Stimulated activated naive CD8-positive, alpha-beta T cell treated with anti-CD3 and anti-CD28 coated beads, Interleukin-15, Interleukin-2, amounts not matched to agents 100 U/mL and 50 U/mL, for 24 hours (primary cell): ENCODE results near the gene C1orf210.

Source experiments
- ATAC-seq: fragments of 150-1000 bp; cut with Tn5 transposase; one replicate; pipeline ENCODE4 v1.10.0; 2021
- DNase-seq: peaks from one replicate; pipeline ENCODE4 v3.0.0; 2021

Gene C1orf210

DNA sequence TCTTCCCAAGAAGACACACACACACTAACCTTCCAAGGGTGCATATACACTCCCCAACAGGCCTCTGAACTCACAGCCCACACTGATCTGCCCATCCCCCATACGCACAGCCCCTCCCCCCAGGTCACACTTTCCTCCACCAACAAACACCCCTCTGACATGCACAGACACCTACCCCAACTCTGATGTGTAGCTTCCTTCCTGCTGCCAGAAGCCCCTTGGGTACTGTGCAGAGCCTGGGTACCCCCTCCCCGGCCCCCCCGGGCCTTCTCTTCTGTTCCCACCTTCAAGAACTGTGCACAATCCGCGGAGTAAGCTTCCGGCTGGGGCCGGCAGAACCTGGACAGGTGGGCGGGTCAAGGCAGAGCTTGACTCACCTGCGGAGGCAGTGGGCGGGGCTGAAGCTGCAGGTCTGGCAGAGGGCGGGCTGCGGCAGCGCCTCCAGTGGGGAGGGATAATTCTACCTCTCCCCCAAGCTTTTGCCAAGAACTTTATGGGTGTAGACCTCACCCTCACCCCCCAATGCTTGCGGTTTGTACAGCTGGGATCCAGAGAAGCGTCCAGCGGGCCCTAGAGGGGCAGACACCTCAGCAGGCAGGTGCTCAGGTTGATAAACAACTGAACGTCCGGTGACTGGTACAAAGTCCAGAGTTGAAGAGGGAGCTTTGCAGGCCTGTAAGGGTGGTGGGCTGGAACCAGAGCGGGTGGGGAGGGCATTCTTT lies at the start of gene C1orf210:
C1orf210 (minus strand) TSS at position 313 of the 722 bp plus-strand sequence. CDS start 2,311 bp downstream, outside the sequence.
- ATAC-seq (no peak), DNase-seq (no peak)

DNA sequence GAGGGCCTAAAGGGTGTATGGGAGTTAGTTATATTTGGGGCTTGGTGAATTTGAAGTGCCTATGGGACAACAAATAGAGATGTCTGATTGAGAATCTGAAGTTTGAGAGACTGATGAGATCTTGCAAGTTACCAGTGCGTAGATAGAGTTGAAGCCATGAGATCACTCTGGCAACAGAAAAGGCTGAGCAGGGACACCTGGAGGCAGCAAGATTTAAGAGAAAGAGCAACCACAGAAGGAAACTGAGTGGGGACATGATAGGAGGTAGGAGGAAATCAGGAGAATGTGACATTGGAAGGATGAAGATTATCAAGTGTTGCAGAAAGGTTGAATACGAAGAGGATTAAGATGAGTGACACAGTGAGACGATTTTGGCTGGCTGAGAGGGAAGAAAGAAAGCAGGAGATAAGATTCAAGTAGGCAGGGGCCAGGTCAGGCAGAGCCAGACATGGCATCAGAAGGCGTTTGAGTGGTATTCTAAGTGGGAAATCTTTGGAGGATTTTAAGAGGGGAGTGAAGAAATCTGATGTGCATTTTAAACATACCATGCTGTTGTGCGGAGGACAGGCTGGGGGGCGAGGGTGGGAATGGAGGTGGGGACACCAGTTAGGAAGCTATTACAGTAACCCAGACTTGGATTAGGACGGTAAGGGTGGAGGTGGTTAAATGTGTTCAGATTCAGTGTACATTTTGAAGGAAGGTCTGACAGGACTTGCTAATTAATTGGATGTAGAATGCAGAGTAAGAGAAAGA lies 49.2 kb upstream of the C1orf210 start:
- ATAC-seq (no peak), DNase-seq (no peak)

DNA sequence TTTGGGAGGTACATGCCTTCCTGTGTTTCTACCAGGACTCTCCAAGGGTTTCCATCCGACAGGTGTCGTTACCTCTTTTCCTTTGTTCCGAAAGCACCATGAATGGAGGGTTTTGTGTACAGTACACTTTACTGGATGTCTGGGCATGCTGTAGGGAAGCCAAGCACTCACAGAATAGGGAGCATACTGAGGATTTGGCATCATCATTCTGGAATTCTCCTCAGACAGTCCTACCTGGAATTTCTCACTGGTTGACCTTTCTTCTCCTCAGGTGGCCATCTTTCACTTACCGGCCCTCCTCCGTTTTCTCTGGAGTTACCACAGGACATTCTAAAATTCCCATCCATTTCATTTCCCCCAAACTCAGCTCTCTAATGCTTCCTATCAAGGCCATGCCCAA lies 46.3 kb upstream of the C1orf210 start:
- ATAC-seq = no peak

DNA sequence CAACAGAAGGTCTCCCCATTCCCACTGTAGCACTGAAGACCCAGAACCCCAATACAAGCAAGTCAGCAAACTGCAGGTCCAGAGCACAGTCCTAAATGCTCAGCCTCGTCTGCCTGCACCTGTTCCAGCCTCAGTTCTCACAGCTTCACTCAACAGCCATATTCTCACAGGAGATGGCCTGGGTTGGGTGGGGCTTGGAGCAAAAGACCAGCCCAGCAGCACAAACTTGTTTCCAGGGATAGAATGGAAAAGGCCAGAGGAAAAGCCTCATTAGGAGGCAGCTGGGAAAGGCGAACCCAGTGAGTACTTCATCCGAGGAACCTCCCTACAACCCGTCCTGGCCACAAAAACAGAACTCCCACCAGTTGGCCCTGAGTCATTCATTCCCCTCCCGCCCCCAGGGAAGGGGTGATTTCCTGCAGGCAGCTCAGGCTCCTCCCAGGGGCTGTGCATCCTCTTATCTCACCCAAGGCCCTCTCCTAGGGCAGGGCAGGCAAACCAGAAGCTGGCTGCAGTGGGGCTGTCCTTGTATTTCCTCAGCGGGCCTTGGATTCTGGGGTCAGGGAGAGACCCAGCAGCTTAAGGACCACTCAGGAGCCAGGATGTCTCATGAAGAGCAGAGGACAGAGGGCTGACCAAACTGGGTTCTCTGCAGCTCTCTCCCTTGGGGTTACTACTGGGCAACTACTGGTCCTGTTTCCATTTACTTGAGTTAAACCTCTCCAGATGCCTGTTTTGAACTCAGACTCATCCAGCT lies 44.8 kb upstream of the C1orf210 start:
- peak; percentile 80 for DNase-seq

More for the DNA sequence above, 46.3 kb upstream of the C1orf210 start:
- DNase-seq = no peak

DNA sequence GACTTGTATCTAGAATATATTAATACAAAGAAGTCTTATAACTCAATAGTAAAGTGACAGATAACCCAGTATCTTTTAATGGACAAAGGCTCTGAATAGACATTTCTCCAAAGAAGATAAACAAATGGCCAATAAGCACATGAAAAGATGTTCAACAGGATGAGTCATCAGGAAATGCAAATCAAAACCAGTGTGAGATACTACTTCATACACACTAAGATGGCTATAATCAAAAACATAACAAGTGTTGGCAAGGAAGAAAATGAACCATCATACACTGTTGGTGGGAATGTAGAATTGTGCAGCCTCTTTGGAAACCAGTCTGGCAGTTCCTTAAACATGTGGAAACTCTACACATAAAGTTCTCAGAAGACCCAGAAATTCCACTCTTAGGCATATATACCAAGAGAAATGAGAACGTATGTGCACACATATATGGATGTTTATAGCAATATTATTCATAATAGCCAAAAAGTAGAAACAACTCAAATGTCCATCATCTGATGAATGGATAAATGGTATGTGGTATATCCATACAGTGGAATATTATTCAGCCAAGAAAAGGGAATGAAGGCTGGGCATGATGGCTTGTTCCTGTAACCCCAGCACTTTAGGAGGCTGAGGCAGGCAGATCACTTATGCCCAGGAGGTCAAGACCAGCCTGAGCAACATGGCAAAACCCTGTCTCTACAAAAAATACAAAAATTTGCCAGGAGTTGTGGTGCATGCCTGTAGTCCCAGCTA lies 42.3 kb upstream of the C1orf210 start:
- ATAC-seq (no peak), DNase-seq (no peak)

More for the DNA sequence above, 44.8 kb upstream of the C1orf210 start:
- peak; percentile 98 for ATAC-seq

DNA sequence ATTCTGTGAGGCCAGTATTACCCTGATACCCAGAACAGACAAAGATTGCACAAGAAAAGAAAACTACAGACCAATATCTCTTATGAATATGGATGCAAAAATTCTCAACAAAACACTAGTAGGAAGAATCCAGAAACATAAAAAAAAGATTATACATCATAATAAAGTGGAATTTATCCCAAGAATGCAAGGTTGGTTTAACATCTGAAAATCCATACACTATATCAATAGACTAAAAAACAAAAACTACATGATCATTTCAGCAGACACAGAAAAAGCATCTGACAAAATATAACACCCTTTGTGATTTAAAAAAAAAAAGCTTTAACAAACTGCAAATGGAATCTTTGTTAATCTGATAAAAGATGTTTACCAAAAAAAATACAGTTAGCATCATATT lies 40.0 kb upstream of the C1orf210 start:
- no peak for DNase-seq
- ATAC-seq = no peak

DNA sequence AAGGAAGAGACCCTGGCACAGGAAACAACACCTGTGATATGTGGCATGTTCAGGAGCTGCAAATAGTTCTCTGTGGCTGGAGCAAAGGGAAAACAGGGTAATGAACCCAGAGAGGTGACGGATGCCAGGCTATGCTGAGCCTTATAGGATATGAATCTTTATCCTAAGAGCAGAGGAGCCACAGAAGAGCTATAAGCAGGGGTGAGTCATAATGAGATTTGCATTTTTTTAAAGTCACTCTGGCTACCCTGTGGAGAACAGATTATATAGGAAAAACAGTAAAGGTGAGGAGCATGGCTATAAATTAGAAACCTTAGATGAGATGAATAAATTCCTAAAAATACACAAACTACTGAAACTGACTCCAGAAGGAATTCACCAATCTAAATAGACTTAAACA lies 39.4 kb upstream of the C1orf210 start:
- ATAC-seq = no peak

DNA sequence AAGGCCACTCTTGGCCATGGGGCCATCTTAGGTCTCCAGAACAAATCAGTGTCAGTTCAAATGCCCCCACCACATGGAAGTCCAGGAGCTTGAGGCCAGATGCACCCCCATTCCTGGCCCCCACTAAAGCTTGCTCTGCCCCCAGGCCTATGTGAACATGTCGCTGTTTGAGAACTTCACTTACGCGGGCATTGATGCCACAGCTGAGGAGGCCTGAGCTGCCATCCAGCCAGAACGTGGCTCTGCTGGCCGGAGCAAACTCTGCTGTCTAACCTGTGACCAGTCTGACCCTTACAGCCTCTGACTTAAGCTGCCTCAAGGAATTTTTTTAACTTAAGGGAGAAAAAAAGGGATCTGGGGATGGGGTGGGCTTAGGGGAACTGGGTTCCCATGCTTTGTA lies 37.1 kb upstream of the C1orf210 start:
- ATAC-seq (no peak), DNase-seq (no peak)

More for the DNA sequence above, 39.4 kb upstream of the C1orf210 start:
- no peak for DNase-seq

DNA sequence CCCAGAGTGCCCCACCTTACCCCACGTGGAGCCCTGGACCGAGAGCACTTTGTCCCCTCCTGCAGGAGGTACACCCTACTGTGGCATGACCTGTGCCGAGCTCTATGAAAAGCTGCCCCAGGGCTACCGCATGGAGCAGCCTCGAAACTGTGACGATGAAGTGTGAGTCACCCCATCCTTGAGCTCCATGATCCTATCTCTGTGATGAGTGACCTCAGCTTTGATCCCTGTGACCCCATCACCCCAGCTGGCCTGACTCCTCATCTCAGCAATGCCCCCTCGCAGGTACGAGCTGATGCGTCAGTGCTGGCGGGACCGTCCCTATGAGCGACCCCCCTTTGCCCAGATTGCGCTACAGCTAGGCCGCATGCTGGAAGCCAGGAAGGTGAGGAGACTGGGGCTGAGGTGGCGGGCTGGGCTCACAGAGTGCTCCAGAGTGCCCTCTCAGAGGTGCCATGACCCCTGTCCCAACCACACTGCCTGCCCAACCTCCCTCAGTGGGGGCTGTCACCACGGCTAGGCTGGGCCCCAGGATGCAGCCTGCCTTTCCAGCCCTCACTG lies 36.0 kb upstream of the C1orf210 start:
- ATAC-seq (no peak), DNase-seq (no peak)

DNA sequence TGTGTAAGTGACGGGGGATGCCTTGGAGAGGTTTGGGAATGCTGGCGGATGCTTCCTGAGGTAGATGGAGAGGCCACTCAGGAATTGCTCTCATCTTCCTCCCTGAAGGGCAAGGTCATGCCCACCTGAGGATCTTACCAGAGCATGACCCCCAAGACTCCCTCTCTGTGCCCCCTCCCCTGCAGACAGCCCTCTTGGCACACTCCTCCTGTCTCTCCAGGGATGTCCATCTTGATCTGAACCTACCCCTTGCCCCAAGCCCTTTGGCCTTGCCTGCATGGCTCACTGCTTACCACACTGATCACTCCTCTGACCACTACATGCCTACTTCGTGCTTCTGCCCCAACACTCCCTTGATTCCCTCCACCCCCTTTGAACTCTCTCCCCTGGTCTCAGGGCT lies 34.4 kb upstream of the C1orf210 start:
- no peak for DNase-seq
- ATAC-seq = no peak

DNA sequence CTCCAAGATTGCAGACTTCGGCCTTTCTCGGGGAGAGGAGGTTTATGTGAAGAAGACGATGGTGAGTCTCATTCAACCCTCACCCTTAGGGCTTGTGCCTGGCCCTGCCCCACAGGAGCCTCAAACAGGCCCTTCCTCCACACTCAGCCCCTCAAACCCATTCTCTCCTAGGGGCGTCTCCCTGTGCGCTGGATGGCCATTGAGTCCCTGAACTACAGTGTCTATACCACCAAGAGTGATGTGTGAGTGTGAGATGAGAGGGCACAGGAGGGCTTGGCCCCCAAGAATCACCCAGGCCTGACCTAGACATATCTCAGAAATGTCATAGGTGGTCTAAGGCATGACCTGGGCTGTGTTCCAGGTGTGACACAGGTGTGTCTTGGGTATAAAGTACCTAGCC lies 33.9 kb upstream of the C1orf210 start:
- DNase-seq (no peak), ATAC-seq (no peak)

DNA sequence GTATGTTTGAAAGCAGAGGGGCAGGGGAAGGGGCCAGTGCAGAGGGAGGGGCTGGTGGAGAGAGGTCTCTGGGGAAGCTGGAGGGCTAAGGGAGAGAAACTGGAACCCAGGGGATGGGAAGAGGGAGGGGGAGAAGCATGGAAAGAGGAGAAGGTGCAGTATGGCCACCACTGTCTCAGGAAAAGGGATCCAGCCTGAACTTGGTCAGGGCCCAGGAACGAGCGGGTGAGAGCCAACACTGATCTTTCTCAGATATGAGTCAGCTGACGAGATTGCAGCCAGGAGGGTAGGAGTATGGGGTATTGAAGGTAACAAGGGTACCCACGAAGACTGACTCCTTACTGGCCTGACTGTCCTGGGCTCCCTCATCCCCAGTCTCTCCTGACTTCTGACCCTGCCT lies 33.5 kb upstream of the C1orf210 start:
- DNase-seq (no peak), ATAC-seq (no peak)

DNA sequence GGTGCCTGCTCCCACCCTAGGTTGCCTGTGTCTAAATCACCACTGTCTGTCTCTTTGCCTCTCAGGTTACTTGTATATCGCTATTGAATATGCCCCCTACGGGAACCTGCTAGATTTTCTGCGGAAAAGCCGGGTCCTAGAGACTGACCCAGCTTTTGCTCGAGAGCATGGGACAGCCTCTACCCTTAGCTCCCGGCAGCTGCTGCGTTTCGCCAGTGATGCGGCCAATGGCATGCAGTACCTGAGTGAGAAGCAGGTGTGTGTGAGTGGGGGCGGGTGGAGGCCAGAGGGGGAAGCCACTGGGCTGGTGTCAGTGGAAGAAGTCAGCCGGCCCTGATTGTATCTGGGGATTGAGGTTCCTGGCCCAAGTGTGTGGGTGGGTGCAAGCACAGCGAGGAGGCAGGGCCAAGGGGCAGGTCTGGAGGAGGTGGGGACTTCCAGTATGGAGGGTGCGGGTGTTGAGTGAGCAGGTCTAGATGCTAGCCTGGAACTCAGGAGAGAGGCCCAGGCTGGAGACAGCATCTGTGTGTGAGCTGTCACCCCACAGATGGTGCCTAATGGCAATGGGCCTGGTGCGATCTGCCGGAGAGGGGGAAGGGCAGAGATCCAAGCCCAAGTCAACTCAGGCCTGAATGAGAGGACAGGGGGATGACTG lies 32.6 kb upstream of the C1orf210 start:
- DNase-seq (no peak), ATAC-seq (peak; percentile 37)

DNA sequence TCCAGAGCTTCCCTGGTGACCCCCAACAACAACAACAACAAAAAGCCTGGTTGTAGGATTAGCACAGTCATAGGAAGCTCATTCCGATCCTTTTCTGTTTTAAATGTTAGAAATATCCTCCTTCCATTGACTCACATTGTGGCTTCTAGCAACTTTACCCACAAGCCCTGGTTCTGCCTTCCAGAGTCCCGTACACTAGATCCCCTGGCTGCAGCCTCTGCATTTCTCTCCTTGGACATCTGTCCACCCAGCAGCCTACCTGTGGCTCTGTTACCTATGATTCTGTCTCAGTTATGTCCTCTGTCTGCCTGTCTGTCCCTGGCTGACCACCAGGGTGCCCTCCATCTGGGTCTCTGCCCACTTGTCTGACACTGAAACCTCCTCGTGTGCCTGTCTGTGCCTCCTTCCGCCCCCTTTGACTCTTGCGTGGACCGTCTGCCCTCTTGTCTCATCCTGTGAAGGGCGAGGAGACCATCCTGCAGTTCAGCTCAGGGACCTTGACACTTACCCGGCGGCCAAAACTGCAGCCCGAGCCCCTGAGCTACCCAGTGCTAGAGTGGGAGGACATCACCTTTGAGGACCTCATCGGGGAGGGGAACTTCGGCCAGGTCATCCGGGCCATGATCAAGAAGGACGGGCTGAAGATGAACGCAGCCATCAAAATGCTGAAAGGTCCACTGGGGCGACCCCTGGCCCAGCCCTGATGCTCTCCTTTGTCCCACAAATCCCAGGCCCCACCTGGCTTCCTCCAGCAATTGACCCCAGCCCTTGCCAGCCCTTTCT lies 31.5 kb upstream of the C1orf210 start:
- ATAC-seq = no peak
- no peak for DNase-seq

DNA sequence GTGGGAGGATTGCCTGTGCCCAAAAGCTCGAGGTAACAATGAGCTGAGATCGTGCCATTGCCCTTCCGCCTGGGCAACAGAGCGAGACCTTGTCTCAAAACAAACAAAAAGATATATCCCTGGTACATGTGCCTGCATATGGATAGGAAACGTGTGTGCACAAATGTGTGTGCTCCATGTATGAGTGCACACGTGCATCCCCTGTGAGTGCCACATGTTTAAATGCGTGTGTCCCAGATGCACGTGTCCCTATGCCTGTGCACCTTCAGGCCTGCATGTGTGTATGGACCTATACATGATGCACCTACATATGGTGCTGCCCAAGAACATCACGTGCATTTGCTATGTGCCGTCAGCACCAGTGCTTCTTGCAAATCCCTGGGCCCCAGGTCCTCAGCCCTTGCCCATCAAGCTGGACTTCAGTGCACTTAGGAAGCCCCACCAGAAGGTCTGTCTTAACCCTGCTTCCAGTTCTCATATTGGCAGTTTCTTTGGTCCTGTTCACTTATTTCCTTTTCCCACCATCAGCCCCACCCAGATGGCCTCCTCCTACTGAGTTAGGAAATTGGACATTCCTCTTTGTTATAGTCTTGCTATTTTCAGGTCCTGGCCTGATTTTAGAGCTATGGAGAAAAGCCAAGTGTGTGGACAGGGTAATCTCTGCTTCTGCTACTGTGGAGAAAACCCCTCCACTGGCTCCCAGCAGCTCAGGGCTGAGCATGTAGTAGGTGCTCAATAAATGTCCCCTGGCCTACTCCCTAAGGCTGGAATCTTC lies 30.8 kb upstream of the C1orf210 start:
- ATAC-seq = no peak
- DNase-seq = no peak

DNA sequence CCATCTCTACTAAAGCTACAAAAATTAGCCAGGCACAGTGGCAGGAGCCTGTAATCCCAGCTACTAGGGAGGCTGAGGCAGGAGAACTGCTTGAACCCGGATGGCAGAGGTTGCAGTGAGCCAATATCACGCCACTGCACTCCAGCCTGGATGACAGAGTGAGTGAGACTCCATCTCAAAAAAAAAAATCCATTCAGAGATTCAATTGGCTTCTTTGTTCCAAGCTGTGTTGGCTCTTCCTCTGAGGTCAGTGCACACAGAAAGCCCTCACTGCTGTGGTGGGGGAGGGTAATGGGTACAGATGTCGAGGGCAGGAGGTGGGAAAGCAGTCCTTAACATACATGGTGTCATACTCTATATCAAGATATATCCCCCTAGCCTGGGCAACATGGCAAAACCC lies 30.1 kb upstream of the C1orf210 start:
- DNase-seq (no peak), ATAC-seq (no peak)

DNA sequence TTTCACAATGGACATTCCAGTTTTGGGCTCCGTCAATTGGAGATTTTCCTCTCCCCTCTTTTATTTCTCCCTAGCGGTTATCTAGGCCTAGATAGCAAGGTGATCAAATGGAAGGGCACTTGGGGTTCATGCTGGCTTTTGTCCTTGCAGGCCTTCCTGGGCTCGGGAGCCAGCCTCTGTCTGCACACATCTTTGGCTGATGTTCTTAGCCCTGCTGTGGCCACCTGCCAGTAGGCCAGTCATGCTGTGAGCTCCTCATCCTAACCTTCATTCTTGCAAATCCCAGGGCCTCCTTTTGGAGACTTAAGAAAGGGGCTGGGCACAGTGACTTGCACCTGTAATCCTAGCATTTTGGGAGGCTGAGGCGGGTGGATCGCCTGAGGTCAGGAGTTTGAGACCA lies 28.9 kb upstream of the C1orf210 start:
- DNase-seq (no peak), ATAC-seq (no peak)

DNA sequence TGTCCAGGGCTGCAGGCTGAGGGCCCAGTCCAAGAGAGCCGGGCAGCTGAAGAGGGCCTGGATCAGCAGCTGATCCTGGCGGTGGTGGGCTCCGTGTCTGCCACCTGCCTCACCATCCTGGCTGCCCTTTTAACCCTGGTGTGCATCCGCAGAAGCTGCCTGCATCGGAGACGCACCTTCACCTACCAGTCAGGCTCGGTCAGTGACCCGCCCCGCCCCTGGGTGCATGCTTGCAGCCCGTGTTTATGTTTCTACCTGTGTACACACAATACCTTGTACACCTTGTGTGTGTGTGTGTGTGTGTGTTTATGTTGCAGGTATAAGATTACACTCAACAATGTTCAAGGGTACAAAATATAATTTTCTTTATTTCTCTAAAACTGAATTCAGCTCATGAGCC lies 28.4 kb upstream of the C1orf210 start:
- ATAC-seq (no peak), DNase-seq (no peak)

DNA sequence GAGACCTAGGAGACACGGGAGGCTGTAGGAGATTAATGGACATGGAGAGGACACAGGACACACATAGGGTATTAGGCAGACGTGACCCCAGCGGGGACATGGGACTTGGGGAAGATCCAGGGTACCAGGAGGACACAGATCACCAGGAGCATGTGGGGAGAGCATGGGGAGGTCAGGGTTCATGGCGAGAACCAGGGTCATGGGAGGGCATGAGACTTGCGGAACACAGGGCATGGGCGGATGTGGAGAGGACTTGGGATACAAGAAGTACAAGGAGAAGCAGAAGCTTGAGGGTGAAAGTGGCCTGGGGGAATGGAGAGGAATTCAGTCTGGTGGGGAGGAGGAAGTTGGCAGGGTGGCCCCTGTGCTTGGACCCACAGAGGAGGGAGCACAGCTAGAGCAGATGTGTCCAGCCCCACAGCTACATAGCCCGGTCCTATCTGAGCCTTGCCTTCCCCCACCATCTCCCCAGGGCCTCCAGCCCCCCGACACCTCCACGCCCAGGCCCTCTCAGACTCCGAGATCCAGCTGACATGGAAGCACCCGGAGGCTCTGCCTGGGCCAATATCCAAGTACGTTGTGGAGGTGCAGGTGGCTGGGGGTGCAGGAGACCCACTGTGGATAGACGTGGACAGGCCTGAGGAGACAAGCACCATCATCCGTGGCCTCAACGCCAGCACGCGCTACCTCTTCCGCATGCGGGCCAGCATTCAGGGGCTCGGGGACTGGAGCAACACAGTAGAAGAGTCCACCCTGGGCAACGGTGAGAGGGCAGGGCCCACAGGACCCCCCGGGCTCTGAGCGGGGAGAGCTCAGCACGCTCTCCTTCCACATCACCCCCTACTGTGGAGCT lies 27.5 kb upstream of the C1orf210 start:
- no peak for ATAC-seq

More for the DNA sequence above, 27.5 kb upstream of the C1orf210 start:
- DNase-seq = no peak
